Duodenal mucosa (tissue), 2 donors: ENCODE measurements around the gene ZC3H11A.

Source experiments
- H3K27ac ChIP-seq: one replicate; pipeline ENCODE4 v1.7.0; 2013; ENCODE audit warnings: low read depth, low read length
- H3K27me3 ChIP-seq, 2 donors: one replicate each; pipeline ENCODE4 v1.7.0; 2013; ENCODE audit warnings: low read length in 2 of 2, control low read depth in 1 of 2; ENCODE audit not compliant: insufficient read depth in 2 of 2, control insufficient read depth in 1 of 2
- H3K36me3 ChIP-seq, 2 donors: one replicate each; pipeline ENCODE4 v1.7.0; 2013; ENCODE audit warnings: low read length in 2 of 2, control low read depth in 1 of 2; ENCODE audit not compliant: insufficient read depth in 2 of 2, control insufficient read depth in 1 of 2
- H3K4me1 ChIP-seq, 2 donors: one replicate each; pipeline ENCODE4 v1.7.0; 2013; ENCODE audit warnings: low read length in 2 of 2, control low read depth in 1 of 2; ENCODE audit not compliant: insufficient read depth in 2 of 2, control insufficient read depth in 1 of 2
- H3K4me3 ChIP-seq, 2 donors: one replicate each; pipeline ENCODE4 v1.7.0; 2013; ENCODE audit warnings: low read length in 2 of 2, low read depth in 1 of 2
- H3K9ac ChIP-seq, 2 donors: one replicate each; pipeline ENCODE4 v1.7.0; 2013; ENCODE audit warnings: low read length in 2 of 2, low read depth in 1 of 2
- H3K9me3 ChIP-seq, 2 donors: one replicate each; pipeline ENCODE4 v1.7.0; 2013; ENCODE audit warnings: low read length in 2 of 2, control low read depth in 1 of 2; ENCODE audit not compliant: control insufficient read depth in 1 of 2

ZC3H11A gene

GRCh38 chr1:203764105-203765028 is 31.1 kb upstream of the ZC3H11A start:
- H3K4me3 ChIP-seq, result peak overlapping the region in 1 of 2 donors; percentile 13
- no peaks in the 10 kb centered on the region for H3K9me3 ChIP-seq
- peaks cover 22 to 23% of the 10 kb centered on the region in 2 donors for H3K4me1 ChIP-seq

GRCh38 chr1:203765029-203765837 is 30.2 kb upstream of the ZC3H11A start, which contains the start of gene LAX1:
TSS of gene LAX1 (plus strand) at chr1:203765183. CDS start at chr1:203765566, 383 bp downstream.
- H3K9ac ChIP-seq, result peak within 1 kb of the TSS; percentile 41 to 51
- no peaks in the 10 kb centered on the region for H3K27me3 ChIP-seq
- peak within 1 kb of the TSS; percentile 42 for H3K27ac ChIP-seq
- H3K36me3 ChIP-seq, result no peaks in the 10 kb centered on the region
- peak within 1 kb of the TSS; percentile 56 to 61 for H3K4me3 ChIP-seq
- no peaks in the 10 kb centered on the region for H3K9me3 ChIP-seq
- peaks cover 20% of the 10 kb centered on the region in 2 donors for H3K4me1 ChIP-seq

More at GRCh38 chr1:203764105-203765028, 31.1 kb upstream of the ZC3H11A start:
- Histone ChIP-seq H3K9ac (peak overlapping the region in 1 of 2 donors; percentile 25), H3K27ac (peak overlapping the region; percentile 42), H3K27me3 (no peaks in the 10 kb centered on the region), H3K36me3 (no peaks in the 10 kb centered on the region)

- Histone ChIP-seq H3K4me1 (peaks cover 18 to 30% of the 10 kb centered on the region in 2 donors), H3K9me3 (no peaks in the 10 kb centered on the region), H3K36me3 (no peaks in the 10 kb centered on the region), H3K4me3 (peak overlapping the region; percentile 45), H3K27ac (no peak overlapping the region), H3K27me3 (no peaks in the 10 kb centered on the region), H3K9ac (peak overlapping the region in 1 of 2 donors; percentile 28)
Measured at GRCh38 chr1:203768256-203768655, 27.2 kb upstream of the ZC3H11A start.

GRCh38 chr1:203769505-203770343 is 25.7 kb upstream of the ZC3H11A start:
- H3K9ac ChIP-seq, result peak overlapping the region; percentile 9 to 32
- H3K4me1 ChIP-seq, result peaks cover 15 to 26% of the 10 kb centered on the region in 2 donors
- H3K27me3 ChIP-seq, result no peaks in the 10 kb centered on the region
- peaks cover 0 to 6% of the 10 kb centered on the region in 2 donors for H3K36me3 ChIP-seq
- peak overlapping the region; percentile 85 for H3K27ac ChIP-seq
- no peak overlapping the region for H3K4me3 ChIP-seq
- no peaks in the 10 kb centered on the region for H3K9me3 ChIP-seq

- no peaks in the 10 kb centered on the region for H3K27me3 ChIP-seq
- H3K4me1 ChIP-seq, result peaks cover 15 to 24% of the 10 kb centered on the region in 2 donors
- no peak overlapping the region for H3K27ac ChIP-seq
- H3K36me3 ChIP-seq, result peaks cover 0 to 6% of the 10 kb centered on the region in 2 donors
- H3K9ac ChIP-seq, result peak overlapping the region in 1 of 2 donors; percentile 5
- no peaks in the 10 kb centered on the region for H3K9me3 ChIP-seq
- H3K4me3 ChIP-seq, result no peak overlapping the region
Measured at GRCh38 chr1:203771901-203772301, 23.5 kb upstream of the ZC3H11A start.

GRCh38 chr1:203772836-203773235 is 22.6 kb upstream of the ZC3H11A start:
- Histone ChIP-seq H3K27me3 (no peaks in the 10 kb centered on the region), H3K36me3 (peaks cover 0 to 6% of the 10 kb centered on the region in 2 donors), H3K9ac (no peak overlapping the region), H3K4me1 (peaks cover 15 to 24% of the 10 kb centered on the region in 2 donors), H3K9me3 (no peaks in the 10 kb centered on the region), H3K4me3 (no peak overlapping the region), H3K27ac (no peak overlapping the region)

- Histone ChIP-seq H3K9ac (no peak overlapping the region), H3K4me1 (no peaks in the 10 kb centered on the region), H3K27ac (no peak overlapping the region), H3K36me3 (peaks cover 0 to 6% of the 10 kb centered on the region in 2 donors), H3K9me3 (no peaks in the 10 kb centered on the region), H3K27me3 (no peaks in the 10 kb centered on the region), H3K4me3 (no peak overlapping the region)
Measured at GRCh38 chr1:203776636-203777035, 18.8 kb upstream of the ZC3H11A start.

- no peaks in the 10 kb centered on the region for H3K27me3 ChIP-seq
- no peak overlapping the region for H3K27ac ChIP-seq
- no peaks in the 10 kb centered on the region for H3K4me1 ChIP-seq
- H3K9ac ChIP-seq, result no peak overlapping the region
- H3K4me3 ChIP-seq, result no peak overlapping the region
- no peaks in the 10 kb centered on the region for H3K9me3 ChIP-seq
- peaks cover 0 to 6% of the 10 kb centered on the region in 2 donors for H3K36me3 ChIP-seq
Measured at GRCh38 chr1:203777596-203777995, 17.8 kb upstream of the ZC3H11A start.

GRCh38 chr1:203778146-203778545 is 17.3 kb upstream of the ZC3H11A start:
- Histone ChIP-seq H3K9me3 (no peaks in the 10 kb centered on the region), H3K9ac (no peak overlapping the region), H3K4me1 (no peaks in the 10 kb centered on the region), H3K36me3 (peaks cover 0 to 6% of the 10 kb centered on the region in 2 donors), H3K27ac (no peak overlapping the region), H3K27me3 (no peaks in the 10 kb centered on the region), H3K4me3 (no peak overlapping the region)
